ENCODE results near the gene MAST2. TPM values are rescaled to one million over a fixed set of nuclear protein-coding genes. Genes with fewer than 3 reads are reported as not detected.

Gene MAST2
- total RNA-seq, 1 experiment from 2014 or later: 18.4 TPM

- no peak for DNase-seq (ENCODE audit: low spot score)
Observed at GRCh38 chr1:45979778-45980176, 176.4 kb downstream of the MAST2 start.

GRCh38 chr1:45982359-45982758 is 178.9 kb downstream of the MAST2 start:
- DNase-seq (ENCODE audit: low spot score): no peak

DNA sequence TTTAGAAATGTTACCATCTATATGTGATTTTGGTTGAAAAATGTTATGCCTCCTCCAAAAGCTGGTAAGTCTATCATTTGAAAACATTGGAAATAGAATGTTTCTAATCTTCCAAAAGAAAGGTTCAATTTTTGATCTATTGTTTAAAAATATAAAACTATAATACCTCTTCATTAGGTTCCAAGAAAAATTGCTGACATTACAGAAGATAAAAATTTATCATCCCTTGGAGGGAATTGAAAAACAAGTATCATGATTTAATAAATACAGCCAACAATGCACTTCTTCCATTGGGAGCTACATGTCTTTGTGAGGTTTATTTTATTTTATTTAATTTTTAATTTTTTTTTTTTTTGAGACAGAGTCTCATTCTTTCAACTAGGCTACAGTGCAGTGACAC is 180.6 kb downstream of the MAST2 start:
- DNase-seq (ENCODE audit: low spot score): no peak

DNA sequence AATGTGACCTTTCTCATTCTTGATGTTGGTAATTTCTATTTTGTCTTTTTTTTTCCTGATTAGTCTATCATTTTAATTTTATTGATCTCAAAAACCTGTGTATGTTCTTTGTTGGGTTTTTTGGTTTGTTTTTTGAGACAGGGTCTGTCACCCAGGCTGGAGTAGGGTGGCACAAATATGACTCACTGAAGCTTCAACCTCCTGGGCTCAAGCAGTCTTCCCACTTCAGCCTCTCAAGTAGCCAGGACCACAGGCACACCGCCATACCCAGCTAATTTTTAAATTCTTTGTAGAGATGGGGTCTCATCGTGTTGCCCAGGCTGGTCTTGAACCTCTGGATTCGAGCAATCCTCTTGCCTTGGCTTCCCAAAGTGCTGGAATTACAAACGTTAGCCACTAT is 183.8 kb downstream of the MAST2 start:
- DNase-seq (ENCODE audit: low spot score): no peak

GRCh38 chr1:45989249-45989648 is 185.8 kb downstream of the MAST2 start:
- DNase-seq (ENCODE audit: low spot score): no peak

DNA sequence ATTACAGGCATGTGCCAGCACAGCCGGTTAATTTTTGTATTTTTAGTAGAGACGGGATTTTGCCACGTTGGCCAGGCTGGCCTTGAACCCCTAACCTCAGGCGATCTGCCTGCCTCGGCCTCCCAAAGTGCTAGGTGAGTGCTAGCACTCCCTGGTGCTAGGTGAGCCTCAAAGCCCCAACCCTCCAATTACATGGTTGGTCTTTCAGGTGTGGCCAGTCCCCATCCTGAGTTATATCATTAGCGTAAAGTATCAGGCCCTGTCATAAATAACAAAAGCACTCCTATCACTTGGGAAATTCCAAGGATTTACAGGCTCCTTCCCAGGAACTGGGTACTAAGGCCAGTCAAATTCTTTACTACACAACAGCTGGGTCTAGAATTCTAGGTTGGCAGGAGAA is 191.0 kb downstream of the MAST2 start:
- DNase-seq (ENCODE audit: low spot score): no peak

DNA sequence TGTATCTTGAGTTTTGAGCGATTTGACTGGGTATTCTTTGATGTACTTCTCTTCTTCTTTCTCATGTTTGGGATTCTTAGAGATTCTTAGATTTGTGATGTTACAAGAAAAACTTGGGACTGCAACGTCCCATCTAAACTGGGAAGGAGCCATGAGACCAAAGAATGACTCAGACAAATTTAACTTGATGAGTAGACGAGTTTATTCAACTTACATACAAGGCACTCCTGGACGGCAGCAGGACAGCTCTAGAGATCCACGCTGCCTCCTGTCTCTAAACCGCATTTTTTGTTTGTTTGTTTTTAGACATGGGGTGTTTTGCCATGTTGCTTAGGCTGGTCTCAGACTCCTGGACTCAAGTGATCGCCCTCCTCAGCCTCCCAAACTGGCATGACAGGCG is 191.9 kb downstream of the MAST2 start:
- DNase-seq (ENCODE audit: low spot score): peak; percentile 6

DNA sequence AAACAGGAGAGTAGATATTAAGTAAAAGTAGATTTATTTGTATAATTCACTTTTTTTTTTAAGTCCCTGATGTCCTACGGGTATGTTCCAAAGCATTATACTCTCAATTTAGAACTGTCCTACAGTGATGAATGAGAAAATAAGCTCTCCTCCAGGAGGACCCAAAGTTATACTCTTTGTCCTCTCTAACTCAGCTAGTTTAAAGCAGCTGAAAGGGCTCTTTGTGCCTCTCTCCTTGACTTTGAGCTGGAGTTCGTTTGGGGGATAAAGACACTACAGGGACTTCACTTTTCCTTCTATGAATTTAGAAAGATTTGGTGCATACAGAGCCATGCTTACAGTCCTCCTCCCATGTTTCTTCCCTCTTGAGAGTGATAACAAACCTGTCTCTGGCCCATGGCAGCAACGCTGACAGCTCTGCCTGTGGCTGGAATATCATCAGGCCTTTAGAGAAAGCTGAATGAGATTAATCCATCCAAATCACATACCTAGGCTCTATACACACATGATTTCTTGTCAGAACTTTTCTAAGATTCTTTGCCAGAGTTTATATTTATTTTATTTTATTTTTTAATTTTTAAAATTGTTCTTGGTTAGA is 194.7 kb downstream of the MAST2 start:
- DNase-seq (ENCODE audit: low spot score): no peak

DNA sequence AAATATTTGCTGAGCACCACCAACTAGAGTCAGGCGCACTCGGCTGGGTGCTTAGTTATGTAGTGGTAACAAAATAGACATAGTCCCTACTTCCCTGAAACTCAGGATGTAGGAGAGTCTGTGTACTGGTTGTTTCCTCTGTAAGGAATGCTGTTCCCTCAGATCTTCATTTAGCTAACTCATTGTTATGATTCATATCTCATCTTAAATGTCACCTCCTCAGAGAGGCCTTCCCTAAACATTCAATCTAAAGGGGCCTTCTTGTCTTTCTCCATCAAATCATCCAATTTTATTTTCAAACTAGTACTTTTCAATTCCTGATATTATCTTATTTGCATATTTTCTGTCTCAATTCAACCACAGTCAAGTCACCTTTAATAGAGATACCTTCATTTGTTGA is 196.1 kb downstream of the MAST2 start:
- DNase-seq (ENCODE audit: low spot score): no peak

DNA sequence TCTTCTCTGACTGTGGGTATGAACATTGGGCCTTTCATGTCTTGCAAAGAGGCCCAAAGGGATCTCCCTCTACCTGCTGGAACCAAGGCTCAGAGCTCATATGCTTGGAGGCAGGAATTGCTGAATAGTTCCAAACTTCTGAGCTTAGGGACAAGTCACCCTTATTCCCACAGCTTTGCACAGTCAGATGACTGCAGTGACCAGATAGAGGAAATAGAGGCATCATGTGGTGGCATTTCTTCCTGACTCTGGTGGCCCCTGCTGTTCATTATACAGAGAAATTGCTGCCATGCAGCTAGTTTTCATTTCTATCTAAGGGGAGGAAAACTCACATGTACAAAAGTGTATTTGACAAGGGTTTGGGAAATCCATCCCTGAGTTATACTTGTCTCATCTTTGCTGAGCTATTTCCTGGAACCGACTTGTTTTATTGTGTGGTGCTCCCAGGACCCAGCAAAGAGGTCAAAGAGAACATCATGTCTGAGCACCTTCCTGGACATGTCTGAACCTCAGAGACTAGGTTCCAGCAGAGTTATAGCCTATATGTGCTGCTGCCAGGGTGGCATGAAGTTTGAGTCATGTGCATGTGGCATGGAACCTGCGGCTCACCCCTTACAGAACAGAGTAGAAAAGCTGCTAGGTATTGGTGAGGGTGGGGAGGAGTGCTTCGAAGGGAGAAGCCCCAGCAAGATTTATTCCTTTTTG is 197.8 kb downstream of the MAST2 start:
- DNase-seq (ENCODE audit: low spot score): no peak

DNA sequence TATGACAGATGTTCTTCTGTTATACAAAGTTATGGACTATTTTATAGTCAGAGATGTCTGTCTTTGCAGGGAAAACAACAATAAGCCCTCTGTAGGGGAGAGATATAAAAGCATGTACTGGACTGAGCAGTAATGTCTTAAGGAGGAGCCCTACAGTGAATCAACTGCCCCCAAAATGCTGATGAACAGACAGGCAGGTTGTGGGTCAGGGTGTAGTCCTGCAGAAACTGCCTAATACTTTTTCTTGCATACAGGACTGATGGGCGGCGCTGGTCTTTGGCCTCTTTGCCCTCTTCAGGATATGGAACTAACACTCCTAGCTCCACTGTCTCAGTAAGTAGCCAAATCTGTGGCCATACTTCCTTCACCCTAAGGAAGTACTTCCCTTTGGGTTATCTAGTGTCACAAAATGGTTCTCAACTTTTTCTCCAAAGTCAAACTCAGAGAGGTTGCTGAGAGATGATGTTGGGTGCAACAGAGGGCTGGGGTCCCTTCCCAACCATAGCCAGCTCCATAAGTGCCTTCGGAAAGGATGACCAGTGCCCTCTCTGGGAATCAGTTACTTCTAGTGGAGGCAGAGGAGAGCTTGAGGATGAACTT is 199.2 kb downstream of the MAST2 start:
- DNase-seq (ENCODE audit: low spot score): no peak

- DNase-seq (ENCODE audit: low spot score): no peak
Observed at GRCh38 chr1:46003315-46003714, 199.9 kb downstream of the MAST2 start.

- no peak for DNase-seq (ENCODE audit: low spot score)
Observed at GRCh38 chr1:46004492-46004891, 201.1 kb downstream of the MAST2 start.

GRCh38 chr1:46005594-46005993 is 202.2 kb downstream of the MAST2 start:
- DNase-seq (ENCODE audit: low spot score): no peak

GRCh38 chr1:46008585-46008984 is 205.2 kb downstream of the MAST2 start:
- DNase-seq (ENCODE audit: low spot score): no peak

DNA sequence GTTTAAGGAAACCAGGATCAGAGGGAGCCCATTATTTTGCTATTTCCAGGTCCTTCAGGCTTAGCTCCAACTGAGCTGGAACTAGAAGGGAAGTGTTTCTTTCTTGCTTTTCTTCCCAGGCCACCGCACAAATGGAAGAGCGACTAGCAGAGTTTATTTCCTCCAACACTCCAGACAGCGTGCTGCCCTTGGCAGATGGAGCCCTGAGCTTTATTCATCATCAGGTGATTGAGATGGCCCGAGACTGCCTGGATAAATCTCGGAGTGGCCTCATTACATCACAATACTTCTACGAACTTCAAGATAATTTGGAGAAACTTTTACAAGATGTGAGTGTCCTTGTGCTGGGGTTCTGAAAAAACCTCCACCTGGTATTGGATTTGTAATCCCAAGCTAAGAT is 207.2 kb downstream of the MAST2 start:
- DNase-seq (ENCODE audit: low spot score): no peak

- DNase-seq (ENCODE audit: low spot score): no peak
Observed at GRCh38 chr1:46011121-46011695, 207.8 kb downstream of the MAST2 start.

GRCh38 chr1:46012236-46012635 is 208.8 kb downstream of the MAST2 start:
- no peak for DNase-seq (ENCODE audit: low spot score)

DNA sequence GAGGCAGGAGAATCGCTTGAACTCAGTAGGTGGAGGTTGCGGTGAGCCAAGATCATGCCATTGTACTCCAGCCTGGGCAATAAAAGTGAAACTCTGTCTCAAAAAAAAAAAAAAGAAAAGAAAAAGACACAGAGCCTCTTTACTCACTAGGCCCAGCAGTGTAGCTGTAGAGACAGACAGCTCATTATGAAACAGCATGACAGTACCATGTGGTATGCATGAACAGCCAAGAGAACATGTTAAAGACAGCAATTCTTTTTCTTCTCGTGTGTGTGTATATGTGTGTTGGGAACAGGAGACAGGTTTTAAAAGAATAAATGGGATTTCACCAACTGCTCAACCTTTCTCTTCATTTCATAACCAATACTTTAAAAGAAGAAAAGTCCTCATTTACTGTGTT is 210.2 kb downstream of the MAST2 start:
- no peak for DNase-seq (ENCODE audit: low spot score)

DNA sequence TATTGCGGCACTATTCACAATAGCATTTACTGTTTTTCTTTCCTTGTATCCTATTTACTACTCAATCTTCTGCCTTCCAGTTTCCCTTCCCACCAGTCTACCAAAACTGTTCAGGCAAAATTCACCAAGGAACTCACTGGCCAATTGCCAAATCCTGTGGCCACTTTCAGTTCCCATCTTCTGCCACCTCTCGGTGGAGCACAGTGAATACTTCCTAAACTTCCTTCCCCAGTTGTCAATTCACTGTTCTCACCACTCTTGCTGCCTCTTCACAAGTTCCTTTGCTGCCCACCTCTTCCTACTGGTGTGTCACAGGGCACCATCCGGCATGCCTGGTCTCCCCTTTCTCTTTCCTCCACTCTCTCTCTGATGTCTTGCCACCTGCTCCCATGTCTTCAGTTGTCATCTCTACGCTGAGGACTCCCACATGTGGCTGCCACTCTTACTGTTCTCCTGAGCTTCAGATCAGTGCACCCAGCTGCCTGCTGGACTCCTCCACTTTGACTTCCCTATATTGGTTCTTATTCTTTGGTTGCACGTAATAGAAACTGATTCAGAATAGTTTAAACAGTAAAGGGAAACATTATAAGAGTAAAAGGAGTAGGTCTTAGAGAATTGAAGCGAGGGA is 214.6 kb downstream of the MAST2 start:
- DNase-seq (ENCODE audit: low spot score): no peak

DNA sequence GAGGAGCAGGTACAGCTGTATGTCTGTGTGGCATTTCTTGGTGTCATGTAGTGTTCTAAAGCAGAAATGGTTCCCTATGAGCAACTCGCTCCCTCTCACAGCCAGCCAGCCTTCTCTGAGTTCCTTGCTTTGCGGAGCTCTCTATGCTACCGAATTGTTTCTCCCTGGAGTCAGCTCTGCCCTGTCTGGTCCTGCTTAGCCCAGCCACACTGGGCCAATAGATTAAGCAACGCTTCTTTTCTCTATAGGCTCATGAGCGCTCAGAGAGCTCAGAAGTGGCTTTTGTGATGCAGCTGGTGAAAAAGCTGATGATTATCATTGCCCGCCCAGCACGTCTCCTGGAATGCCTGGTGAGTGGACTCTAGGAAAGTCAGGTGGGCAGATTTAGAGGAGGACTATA is 215.9 kb downstream of the MAST2 start:
- no peak for DNase-seq (ENCODE audit: low spot score)

GRCh38 chr1:46020010-46020409 is 216.6 kb downstream of the MAST2 start:
- DNase-seq (ENCODE audit: low spot score): no peak
